ENCODE data around the gene B3GNT9. TPM values are rescaled to one million over a fixed set of nuclear protein-coding genes. Genes with fewer than 3 reads are reported as not detected.

The B3GNT9 gene
- total RNA-seq, 3 donors from 2014 or later, result 7.8 to 13.3 (median 11.1) TPM

DNA sequence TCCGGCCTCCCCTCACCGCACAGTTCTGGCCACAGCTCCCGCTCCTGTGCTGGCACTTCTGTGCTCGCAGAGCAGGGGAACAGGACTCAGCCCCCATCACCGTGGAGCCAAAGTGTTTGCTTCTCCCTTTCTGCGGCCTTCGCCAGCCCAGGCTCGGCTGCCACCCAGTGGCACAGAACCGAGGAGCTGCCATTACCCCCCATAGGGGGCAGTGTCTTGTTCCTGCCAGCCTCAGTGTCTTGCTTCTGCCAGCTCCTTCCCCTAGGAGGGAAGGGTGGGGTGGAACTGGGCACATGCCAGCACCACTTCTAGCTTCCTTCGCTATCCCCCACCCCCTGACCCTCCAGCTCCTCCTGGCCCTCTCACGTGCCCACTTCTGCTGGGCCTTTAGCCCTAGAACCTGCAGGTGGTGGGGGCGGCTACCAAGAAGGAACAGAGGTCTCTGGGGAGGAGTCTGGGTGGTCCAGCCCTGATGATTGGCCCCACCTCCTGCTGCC lies 47.5 kb upstream of the B3GNT9 start:
- peaks cover 0 to 18% of the 10 kb centered on the region in 2 donors for H3K4me1 ChIP-seq
- intact Hi-C loops (cut with DNase I; ENCODE audit: low total_unique reads), result no loop called here
- no peaks in the 10 kb centered on the region for H3K27me3 ChIP-seq
- no peak for TF ChIP-seq POLR2A (IDR thresholded peaks at IDR 0.05)
- TF ChIP-seq, protein P1, sequence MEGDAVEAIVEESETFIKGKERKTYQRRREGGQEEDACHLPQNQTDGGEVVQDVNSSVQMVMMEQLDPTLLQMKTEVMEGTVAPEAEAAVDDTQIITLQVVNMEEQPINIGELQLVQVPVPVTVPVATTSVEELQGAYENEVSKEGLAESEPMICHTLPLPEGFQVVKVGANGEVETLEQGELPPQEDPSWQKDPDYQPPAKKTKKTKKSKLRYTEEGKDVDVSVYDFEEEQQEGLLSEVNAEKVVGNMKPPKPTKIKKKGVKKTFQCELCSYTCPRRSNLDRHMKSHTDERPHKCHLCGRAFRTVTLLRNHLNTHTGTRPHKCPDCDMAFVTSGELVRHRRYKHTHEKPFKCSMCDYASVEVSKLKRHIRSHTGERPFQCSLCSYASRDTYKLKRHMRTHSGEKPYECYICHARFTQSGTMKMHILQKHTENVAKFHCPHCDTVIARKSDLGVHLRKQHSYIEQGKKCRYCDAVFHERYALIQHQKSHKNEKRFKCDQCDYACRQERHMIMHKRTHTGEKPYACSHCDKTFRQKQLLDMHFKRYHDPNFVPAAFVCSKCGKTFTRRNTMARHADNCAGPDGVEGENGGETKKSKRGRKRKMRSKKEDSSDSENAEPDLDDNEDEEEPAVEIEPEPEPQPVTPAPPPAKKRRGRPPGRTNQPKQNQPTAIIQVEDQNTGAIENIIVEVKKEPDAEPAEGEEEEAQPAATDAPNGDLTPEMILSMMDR (IDR thresholded peaks at IDR 0.05), result peak; percentile 9 to 53 (median 44)
- peak overlapping the region in 1 of 3 donors; percentile 68 for H3K4me3 ChIP-seq
- H3K36me3 ChIP-seq, result peaks cover 4% of the 10 kb centered on the region
- no peaks in the 10 kb centered on the region for H3K9me3 ChIP-seq
- H3K27ac ChIP-seq, result peak overlapping the region; percentile 36 to 41
- DNase-seq (ENCODE audit: low spot score in 2 of 2), result no peak

DNA sequence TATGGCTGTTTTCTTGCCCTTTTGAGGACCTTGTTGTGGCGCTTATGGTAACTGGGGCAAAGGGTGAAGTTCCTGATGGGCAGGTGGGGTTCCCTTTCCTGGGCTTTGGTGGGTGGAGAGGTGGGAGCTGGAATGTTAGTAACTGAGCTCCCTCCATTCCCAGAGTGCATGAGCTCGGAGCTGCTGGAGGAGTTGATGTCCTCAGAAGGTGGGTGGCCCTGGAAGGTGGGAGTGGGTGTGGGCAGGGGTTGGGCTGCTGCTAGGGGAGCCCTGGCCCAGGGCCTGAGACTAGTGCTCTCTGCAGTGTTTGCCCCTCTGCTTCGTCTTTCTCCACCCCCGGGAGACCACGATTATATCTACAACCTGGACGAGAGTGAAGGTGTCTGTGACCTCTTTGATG lies 46.9 kb upstream of the B3GNT9 start:
- intact Hi-C loops (cut with DNase I; ENCODE audit: low total_unique reads), result no loop called here
- no peak overlapping the region for H3K4me3 ChIP-seq
- peak overlapping the region in 1 of 2 donors; percentile 36 for H3K27ac ChIP-seq
- no peaks in the 10 kb centered on the region for H3K9me3 ChIP-seq
- no peaks in the 10 kb centered on the region for H3K27me3 ChIP-seq
- TF ChIP-seq POLR2A (IDR thresholded peaks at IDR 0.05) (no peak), POLR2AphosphoS5 (IDR thresholded peaks at IDR 0.05) (no peak)
- TF ChIP-seq, protein P1 (IDR thresholded peaks at IDR 0.05), result no peak
- H3K36me3 ChIP-seq, result no peaks in the 10 kb centered on the region
- H3K4me1 ChIP-seq, result peaks cover 3 to 24% of the 10 kb centered on the region in 2 donors
- DNase-seq (ENCODE audit: low spot score in 2 of 2), result no peak

DNA sequence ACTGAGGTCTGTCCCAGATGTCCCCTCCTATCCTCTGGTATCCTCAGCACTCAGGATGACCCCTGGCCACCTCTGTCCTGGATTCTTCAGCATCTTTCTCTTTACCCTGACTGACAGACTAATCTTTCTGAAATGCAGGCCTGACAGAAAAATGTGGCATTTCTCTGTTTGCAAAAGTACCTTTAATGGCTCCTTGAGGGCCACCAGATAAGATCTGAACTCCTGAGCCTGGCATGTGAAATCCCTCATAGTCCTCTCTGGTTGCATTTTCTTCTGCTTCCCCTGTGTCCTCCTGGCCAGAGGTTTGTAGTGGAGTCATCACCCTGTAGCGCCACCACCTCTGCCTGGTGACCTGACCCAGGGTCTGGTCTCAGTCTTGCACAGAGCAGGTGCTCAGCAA lies 46.1 kb upstream of the B3GNT9 start:
- intact Hi-C loops (cut with DNase I; ENCODE audit: low total_unique reads), result no loop called here
- Histone ChIP-seq H3K27ac (no peak overlapping the region), H3K9me3 (no peaks in the 10 kb centered on the region), H3K4me3 (no peak overlapping the region), H3K4me1 (peaks cover 5 to 26% of the 10 kb centered on the region in 2 donors), H3K36me3 (no peaks in the 10 kb centered on the region), H3K27me3 (no peaks in the 10 kb centered on the region)
- no peak for TF ChIP-seq POLR2AphosphoS5 (IDR thresholded peaks at IDR 0.05)
- TF ChIP-seq, protein P1 (IDR thresholded peaks at IDR 0.05), result no peak
- DNase-seq (ENCODE audit: low spot score in 2 of 2), result no peak

DNA sequence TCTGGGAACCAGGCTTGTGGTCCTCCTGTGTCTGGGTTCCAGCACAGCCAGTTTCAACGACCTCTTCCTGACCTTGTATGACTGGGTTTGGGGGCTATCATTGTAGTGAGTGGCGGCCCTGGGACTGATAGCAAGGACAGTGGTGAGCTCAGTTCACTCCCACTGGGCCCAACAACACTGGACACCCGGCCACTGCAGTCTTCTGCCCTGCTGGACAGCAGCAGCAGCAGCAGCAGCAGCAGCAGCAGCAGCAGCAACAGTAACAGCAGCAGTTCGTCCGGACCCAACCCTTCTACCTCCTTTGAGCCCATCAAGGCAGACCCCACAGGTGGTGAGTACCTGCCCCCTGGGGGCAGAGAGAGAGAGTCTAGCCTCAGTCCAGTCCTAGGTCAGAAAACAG lies 44.9 kb upstream of the B3GNT9 start:
- Histone ChIP-seq H3K27ac (no peak overlapping the region), H3K36me3 (no peaks in the 10 kb centered on the region), H3K4me3 (no peak overlapping the region), H3K9me3 (no peaks in the 10 kb centered on the region), H3K4me1 (peaks cover 5 to 26% of the 10 kb centered on the region in 2 donors), H3K27me3 (no peaks in the 10 kb centered on the region)
- DNase-seq (ENCODE audit: low spot score in 2 of 2), result no peak
- intact Hi-C loops (cut with DNase I; ENCODE audit: low total_unique reads), result no loop called here
- TF ChIP-seq POLR2AphosphoS5 (IDR thresholded peaks at IDR 0.05) (no peak), POLR2A (IDR thresholded peaks at IDR 0.05) (no peak)
- TF ChIP-seq, protein P1 (IDR thresholded peaks at IDR 0.05), result no peak

DNA sequence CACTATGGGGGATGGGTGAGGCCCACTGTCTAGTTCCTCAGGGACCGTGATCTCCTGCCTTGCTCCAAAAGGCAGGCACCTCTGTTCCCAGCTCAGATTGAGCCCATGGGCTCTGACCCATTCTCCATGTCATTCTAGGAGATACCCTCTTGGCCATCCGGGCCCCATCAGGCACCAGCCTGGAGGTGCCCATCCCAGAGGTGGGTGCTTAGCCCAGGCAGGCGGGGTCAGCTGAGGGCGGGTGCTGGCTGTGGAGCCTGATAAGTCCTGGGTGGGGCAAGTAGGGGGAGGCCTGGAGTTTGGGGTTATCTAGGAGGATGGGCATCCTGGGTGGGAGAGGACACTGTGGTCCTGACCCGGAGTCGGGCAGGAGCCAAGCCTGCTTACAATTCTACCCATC lies 43.5 kb upstream of the B3GNT9 start:
- H3K27me3 ChIP-seq, result no peaks in the 10 kb centered on the region
- no peak for DNase-seq (ENCODE audit: low spot score in 2 of 2)
- TF ChIP-seq, protein P1 (IDR thresholded peaks at IDR 0.05), result no peak
- TF ChIP-seq POLR2AphosphoS5 (IDR thresholded peaks at IDR 0.05), result no peak
- TF ChIP-seq POLR2A (IDR thresholded peaks at IDR 0.05), result no peak
- no peaks in the 10 kb centered on the region for H3K9me3 ChIP-seq
- H3K4me1 ChIP-seq, result peaks cover 5 to 26% of the 10 kb centered on the region in 2 donors
- no peak overlapping the region for H3K4me3 ChIP-seq
- intact Hi-C loops (cut with DNase I; ENCODE audit: low total_unique reads), result no loop called here
- no peak overlapping the region for H3K27ac ChIP-seq
- H3K36me3 ChIP-seq, result no peaks in the 10 kb centered on the region

Measured in breast epithelium (tissue), 4 donors.